Measurements from ENCODE around the gene TMEM171. TPM values are rescaled to one million over a fixed set of nuclear protein-coding genes. Genes with fewer than 3 reads are reported as not detected.

TMEM171 gene, protein sequence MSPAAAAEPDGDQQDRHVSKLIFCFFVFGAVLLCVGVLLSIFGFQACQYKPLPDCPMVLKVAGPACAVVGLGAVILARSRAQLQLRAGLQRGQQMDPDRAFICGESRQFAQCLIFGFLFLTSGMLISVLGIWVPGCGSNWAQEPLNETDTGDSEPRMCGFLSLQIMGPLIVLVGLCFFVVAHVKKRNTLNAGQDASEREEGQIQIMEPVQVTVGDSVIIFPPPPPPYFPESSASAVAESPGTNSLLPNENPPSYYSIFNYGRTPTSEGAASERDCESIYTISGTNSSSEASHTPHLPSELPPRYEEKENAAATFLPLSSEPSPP
- 3.8 and 6.6 TPM in 2 replicates for total RNA-seq

DNA sequence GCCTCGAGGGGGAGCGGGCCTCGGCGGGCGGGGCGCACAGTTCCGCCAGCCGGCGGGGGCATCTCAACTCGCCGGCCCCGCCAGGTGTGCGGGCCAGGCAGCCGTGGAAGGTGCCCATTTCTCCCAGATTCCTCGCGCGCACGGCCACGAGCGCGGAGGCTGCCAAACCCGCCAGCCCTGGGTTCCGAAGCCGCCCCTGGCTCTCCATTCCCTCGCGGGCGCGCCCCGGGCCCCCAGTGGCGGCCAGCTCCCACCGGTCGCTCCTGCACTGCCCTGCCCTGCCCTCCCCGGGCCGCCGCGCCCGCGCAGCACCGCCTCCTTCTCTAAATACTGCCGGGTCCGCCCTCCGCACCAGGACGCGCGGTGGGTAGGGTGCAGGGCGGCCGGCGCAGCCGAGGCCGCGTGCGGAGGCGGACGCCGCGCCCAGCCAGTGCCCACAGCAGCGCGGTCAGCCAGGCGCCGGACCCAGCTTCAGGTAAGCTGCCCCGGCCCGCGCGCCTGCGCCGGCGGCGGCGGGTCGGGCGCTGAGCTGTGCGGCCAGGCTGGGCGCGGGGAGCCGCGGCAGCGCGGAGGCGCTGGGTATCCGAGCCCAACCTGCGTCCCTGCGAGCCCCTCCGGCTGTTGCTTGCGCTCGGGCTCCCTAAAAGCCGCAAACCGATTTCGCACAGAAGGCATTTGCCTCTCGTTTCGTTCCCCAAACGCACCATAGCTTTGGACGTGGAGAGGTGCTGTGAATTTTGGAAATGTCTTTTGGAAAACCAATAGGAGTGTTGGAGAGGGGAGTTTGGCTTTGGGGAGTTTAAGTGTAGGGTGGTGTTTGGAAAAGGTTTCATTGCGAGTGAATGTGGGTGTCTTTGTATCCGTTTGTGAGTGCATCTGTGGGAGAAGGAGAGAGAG lies at the start of gene TMEM171:
Gene TMEM171 (plus strand): TSS at position 354 of the 897 bp plus-strand sequence. CDS start 2,799 bp downstream, outside the sequence.

DNA sequence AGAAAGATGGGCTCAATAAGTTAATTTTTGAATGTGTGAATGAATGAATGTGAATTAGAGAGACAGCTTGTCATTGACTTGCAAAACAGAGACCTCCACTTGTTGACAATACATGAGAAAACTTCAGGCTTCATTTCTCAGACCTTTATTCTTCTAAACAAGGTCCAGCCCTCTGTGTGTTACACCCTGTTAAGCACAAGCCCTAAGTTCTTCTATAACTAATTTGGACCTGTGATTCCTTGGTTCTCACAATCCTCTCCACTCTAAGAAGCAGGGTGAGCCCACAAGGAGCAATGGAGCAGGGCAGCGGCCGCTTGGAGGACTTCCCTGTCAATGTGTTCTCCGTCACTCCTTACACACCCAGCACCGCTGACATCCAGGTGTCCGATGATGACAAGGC lies 52.6 kb downstream of the TMEM171 start, which contains the start of gene TMEM174:
Gene TMEM174 (plus strand): TSS at position 243 of the 400 bp plus-strand sequence. CDS start 51 bp downstream, at position 294.

Other genes with a start within 250 kb of the TMEM171 start
- gene FCHO2, start 164.5 kb upstream of the TMEM171 start, total RNA-seq, result 20.3 and 21.2 TPM in 2 replicates
- gene TMEM174, start 52.6 kb downstream of the TMEM171 start, total RNA-seq, result not detected in 2 replicates

Measured in articular chondrocyte of knee joint (primary cell).